Measurements from ENCODE around the gene GCNT2.
A peak's percentile ranks its signal among the peaks of the same experiment; 100 is the strongest.
"Not testable (repeated sequence)": the region's sequence is repeated elsewhere in the genome, so short reads cannot be mapped to it uniquely, and the experiment has no call there.

Gene GCNT2

DNA sequence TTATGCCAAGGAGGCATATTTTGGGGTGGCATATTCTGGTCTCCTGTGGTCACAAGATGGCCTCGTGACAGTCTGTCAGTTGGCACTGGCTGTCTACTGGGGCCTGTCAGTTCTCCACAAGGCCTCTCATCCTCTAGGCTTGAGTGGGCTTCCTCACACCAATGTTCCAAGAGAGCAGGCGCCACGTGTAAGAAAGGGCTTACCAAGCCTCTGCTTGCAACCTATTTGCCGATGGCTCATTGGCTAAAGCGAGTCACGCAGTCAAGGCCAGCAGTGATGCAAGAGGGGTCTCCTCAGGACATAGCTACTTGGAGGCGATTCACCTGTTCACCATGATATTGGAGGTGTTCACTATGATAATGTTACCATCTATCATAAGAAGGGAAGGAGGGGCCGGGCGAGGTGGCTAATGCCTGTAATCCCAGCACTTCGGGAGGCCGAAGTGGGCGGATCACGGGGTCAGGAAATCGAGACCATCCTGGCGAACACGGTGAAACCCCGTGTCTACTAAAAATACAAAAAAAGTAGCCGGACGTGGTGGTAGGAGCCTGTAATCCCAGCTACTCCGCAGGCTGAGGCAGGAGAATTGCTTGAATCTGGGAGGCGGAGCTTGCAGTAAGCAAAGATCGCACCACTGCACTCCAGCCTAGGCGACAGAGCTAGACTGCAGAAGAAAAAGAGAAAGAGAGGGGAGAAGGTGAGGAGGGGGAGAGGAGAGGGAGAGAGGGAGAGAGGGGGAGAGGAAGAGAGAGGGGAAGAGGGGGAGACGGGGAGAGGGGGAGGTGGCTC is 138.0 kb downstream of the GCNT2 start:
- peak overlapping the region; percentile 3 to 46 for H3K4me3 ChIP-seq (replicated peaks in 1 of 2; ENCODE audit: low read depth in 2 of 2, low read length in 2 of 2)
- no peak for TF ChIP-seq CTCF (IDR thresholded peaks at IDR 0.05; ENCODE audit: low read depth, low read length)
- no peak for DNase-seq (ENCODE audit: low read depth in 2 of 2)

GRCh38 chr6:10659699-10660348 is 138.7 kb downstream of the GCNT2 start:
- H3K4me3 ChIP-seq (replicated peaks in 1 of 2; ENCODE audit: low read depth in 2 of 2, low read length in 2 of 2) = peak overlapping the region; percentile 3 to 46

GRCh38 chr6:10660431-10661191 is 139.5 kb downstream of the GCNT2 start:
- not testable (repeated sequence) for H3K4me3 ChIP-seq (replicated peaks in 1 of 2; ENCODE audit: low read depth in 2 of 2, low read length in 2 of 2); DNase-seq (ENCODE audit: low read depth in 2 of 2)

More at GRCh38 chr6:10659699-10660348, 138.7 kb downstream of the GCNT2 start:
- DNase-seq (ENCODE audit: low read depth in 2 of 2) = no peak
- TF ChIP-seq CTCF (IDR thresholded peaks at IDR 0.05; ENCODE audit: low read depth, low read length) = no peak

DNA sequence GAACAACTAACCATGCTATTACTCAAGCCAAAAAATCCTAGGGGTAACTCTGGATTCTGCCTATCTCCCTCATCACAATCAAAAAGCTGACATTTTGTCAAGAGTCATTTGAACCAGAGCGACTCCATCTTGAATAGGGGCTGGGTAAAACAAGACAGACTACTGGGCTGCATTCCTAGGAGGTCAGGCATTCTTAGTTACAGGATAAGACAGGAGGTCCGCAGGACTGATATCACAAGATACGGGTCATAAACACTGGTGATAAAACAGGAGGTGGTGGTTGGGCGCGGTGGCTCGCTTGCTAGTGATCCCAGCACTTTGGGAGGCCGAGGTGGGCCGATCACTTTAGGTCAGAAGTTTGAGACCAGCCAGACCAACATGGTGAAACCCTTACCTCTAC is 141.1 kb downstream of the GCNT2 start:
- no peak overlapping the region for H3K4me3 ChIP-seq (replicated peaks in 1 of 2; ENCODE audit: low read depth in 2 of 2, low read length in 2 of 2)
- DNase-seq (ENCODE audit: low read depth in 2 of 2) = no peak
- TF ChIP-seq CTCF (IDR thresholded peaks at IDR 0.05; ENCODE audit: low read depth, low read length) = no peak

GRCh38 chr6:10662742-10663141 is 141.6 kb downstream of the GCNT2 start:
- no peak for TF ChIP-seq CTCF (IDR thresholded peaks at IDR 0.05; ENCODE audit: low read depth, low read length)
- no peak overlapping the region for H3K4me3 ChIP-seq (replicated peaks in 1 of 2; ENCODE audit: low read depth in 2 of 2, low read length in 2 of 2)
- no peak for DNase-seq (ENCODE audit: low read depth in 2 of 2)

DNA sequence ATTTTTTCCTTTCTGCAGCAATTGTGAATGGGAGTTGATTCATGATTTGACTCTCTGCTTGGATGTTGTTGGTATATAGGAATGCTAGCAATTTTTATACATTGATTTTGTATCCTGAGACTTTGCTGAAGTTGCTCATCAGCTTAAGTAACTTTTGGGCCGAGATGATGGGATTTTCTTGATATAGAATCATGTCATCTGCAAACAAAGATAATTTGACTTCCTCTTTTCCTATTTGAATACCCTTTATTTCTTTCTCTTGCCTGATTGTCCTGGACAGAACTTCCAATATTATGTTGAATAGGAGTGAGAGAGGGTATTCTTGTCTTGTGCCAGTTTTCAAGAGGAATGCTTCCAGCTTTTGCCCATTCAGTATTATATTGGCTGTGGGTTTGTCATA is 144.4 kb downstream of the GCNT2 start:
- DNase-seq (ENCODE audit: low read depth in 2 of 2); H3K4me3 ChIP-seq (replicated peaks in 1 of 2; ENCODE audit: low read depth in 2 of 2, low read length in 2 of 2): not testable (repeated sequence)

- no peak overlapping the region for H3K4me3 ChIP-seq (replicated peaks in 1 of 2; ENCODE audit: low read depth in 2 of 2, low read length in 2 of 2)
- no peak for TF ChIP-seq CTCF (IDR thresholded peaks at IDR 0.05; ENCODE audit: low read depth, low read length)
- DNase-seq (ENCODE audit: low read depth in 2 of 2) = no peak
Observed at GRCh38 chr6:10668126-10668917, 147.2 kb downstream of the GCNT2 start.

All from cardiac fibroblast (primary cell).